DMS79 (cell line): ENCODE data around the gene FAT1.

Experiments
- DNase-seq: peaks from one replicate; lab custom pipeline; 2025; lab: John Stamatoyannopoulos, UW

FAT1 gene

GRCh38 chr4:186619088-186619487 is 104.6 kb downstream of the FAT1 start:
- no peak for DNase-seq

GRCh38 chr4:186617921-186618320 is 105.7 kb downstream of the FAT1 start:
- no peak for DNase-seq

GRCh38 chr4:186607490-186607889 is 116.2 kb downstream of the FAT1 start:
- DNase-seq, result no peak

GRCh38 chr4:186606591-186606992 is 117.1 kb downstream of the FAT1 start:
- DNase-seq, result no peak

- no peak for DNase-seq
Measured at GRCh38 chr4:186605261-186605865, 118.3 kb downstream of the FAT1 start.

GRCh38 chr4:186604124-186604807 is 119.4 kb downstream of the FAT1 start:
- DNase-seq, result no peak

GRCh38 chr4:186602978-186603377 is 120.7 kb downstream of the FAT1 start:
- DNase-seq, result no peak

GRCh38 chr4:186599483-186599882 is 124.2 kb downstream of the FAT1 start:
- no peak for DNase-seq

GRCh38 chr4:186598686-186599085 is 125.0 kb downstream of the FAT1 start:
- DNase-seq, result no peak

GRCh38 chr4:186596850-186597390 is 126.7 kb downstream of the FAT1 start:
- no peak for DNase-seq

GRCh38 chr4:186596346-186596745 is 127.3 kb downstream of the FAT1 start:
- DNase-seq, result no peak

GRCh38 chr4:186593587-186593973 is 130.1 kb downstream of the FAT1 start:
- DNase-seq, result no peak

- DNase-seq, result no peak
Measured at GRCh38 chr4:186592966-186593586, 130.6 kb downstream of the FAT1 start.

GRCh38 chr4:186592445-186592844 is 131.2 kb downstream of the FAT1 start:
- DNase-seq, result no peak

- DNase-seq, result no peak
Measured at GRCh38 chr4:186591651-186592050, 132.0 kb downstream of the FAT1 start.

- no peak for DNase-seq
Measured at GRCh38 chr4:186588503-186588902, 135.2 kb downstream of the FAT1 start.

- DNase-seq, result no peak
Measured at GRCh38 chr4:186587416-186588018, 136.1 kb downstream of the FAT1 start.

GRCh38 chr4:186586205-186586604 is 137.5 kb downstream of the FAT1 start:
- no peak for DNase-seq

- DNase-seq, result no peak
Measured at GRCh38 chr4:186584912-186585311, 138.7 kb downstream of the FAT1 start.

- DNase-seq, result no peak
Measured at GRCh38 chr4:186581421-186581820, 142.2 kb downstream of the FAT1 start.

GRCh38 chr4:186580669-186581068 is 143.0 kb downstream of the FAT1 start:
- DNase-seq, result no peak

GRCh38 chr4:186570193-186570996 is 153.3 kb downstream of the FAT1 start:
- no peak for DNase-seq
